EH (cell line): ENCODE results near the gene PCDHGA1.
"Not testable (repeated sequence)": the region's sequence is repeated elsewhere in the genome, so short reads cannot be mapped to it uniquely, and the experiment has no call there.

Experiments used
- DNase-seq: peaks from one replicate; pipeline ENCODE4 v3.0.0-alpha.2; 2015; ENCODE audit warnings: low read depth

PCDHGA1 gene

GRCh38 chr5:141330299-141331080 lies at the start of gene PCDHGA1:
PCDHGA1 (plus strand) TSS chr5:141330514.
- DNase-seq = peak; percentile 71

DNA sequence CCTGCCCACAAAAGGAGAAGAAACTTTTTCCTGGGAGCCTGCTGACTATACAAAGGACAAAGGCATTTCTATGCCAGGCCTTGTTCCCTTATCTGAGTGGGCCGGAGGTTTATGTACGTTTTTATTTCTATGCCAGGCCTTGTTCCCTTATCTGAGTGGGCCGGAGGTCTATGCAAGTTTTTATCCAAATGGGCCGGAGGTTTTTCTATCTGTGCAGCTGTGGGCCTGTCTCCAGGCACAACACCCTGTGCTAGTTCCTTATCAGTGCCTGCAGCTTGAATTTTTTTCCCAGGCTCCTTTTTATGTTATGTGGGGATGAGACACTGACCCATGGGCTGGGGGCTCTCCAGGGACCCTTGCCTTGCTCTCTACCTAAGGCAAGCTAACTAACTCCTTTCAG lies 31.9 kb upstream of the PCDHGA1 start:
- DNase-seq = no peak

DNA sequence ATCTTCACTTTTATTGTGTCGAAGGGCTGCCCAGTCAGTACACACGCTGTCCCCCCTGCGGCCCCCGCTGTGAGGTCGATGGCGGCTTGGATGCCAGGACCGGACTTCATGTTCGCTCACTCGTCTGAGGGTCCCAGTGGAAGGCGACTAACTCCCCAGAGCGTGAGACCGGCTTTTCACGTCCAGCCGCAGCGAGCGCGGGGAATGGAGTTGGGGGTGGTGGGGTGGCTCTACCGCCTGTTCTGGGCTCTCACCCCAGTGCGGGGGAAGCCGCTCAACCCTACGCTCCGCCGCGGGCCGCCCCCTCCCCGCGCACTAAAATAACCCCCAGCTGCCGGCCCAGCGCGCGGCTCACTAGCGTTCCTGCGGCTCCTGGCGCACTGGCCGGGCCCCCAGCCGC lies 26.6 kb upstream of the PCDHGA1 start, which contains the start of gene SLC25A2:
TSS of gene SLC25A2 (minus strand) at position 294 of the 400 bp plus-strand sequence. CDS start at position 110, 184 bp downstream.
- no peak for DNase-seq

DNA sequence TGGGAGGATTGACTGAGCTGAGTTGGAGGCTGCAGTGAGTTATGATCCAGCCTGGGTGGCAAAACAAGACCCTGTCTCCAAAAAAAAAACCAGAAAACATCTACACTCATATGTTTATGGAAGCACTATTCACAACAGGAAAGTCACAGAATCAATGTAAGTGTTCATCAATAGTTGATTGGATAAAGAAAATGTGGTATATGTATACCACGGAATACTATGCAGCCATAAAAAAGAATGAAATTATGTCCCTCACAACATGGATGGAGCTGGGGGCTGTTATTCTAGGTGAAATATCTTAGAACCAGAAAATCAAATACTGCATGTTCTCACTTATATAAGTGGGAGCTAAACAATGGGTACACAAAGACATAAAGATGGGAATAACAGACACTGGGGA lies 23.7 kb upstream of the PCDHGA1 start:
- DNase-seq = no peak

GRCh38 chr5:141313711-141314110 lies 16.6 kb upstream of the PCDHGA1 start:
- DNase-seq = no peak

- DNase-seq = not testable (repeated sequence)
Observed at GRCh38 chr5:141316963-141317362, 13.4 kb upstream of the PCDHGA1 start.

GRCh38 chr5:141319202-141319601 lies 11.1 kb upstream of the PCDHGA1 start:
- no peak for DNase-seq

GRCh38 chr5:141319699-141320098 lies 10.6 kb upstream of the PCDHGA1 start:
- DNase-seq = no peak

DNA sequence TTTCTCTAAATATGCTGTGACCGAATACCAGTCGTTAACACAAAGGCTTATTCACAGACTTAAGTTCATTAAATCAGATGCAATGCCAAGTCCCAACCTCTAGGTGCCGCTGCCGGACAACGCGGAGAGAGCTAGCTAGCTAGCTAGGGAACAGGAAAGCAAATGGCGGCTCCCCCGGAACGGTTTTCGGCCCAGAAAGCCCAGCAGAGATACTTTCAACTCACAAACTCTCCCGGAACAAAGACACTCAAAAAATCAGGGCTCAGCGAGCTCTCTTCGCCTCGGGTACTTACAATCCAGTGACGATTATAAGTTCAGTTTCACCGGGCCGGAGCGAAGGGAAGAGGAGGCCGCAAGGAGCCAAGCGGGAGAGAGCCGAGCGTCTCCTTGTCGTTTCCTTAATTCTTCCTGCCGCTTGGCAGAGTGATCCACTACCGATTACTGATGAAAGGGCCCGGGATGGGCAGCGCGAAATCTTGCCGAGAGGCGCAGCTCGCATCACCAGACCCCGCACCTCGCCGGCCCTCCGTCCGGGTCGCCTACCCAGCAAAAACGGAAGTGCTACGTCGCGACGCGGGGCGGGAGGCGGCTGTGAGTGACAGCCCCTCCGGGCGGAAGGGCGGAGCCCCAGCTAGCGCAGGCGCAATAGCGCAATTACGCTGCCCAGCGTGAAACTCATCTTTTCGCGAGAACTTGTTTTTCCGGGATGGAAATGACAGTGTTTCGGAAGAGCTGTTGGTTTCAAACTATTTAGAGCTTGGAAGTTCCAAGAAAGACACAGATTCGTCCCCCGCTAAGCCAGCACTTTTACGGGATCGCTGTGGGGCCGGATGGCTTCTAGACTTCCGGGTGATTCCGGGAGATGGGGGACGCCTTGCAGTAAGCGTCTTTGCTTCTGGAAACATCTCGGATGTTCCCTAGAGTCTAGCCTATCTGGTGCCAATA lies 9.8 kb upstream of the PCDHGA1 start, which contains the start of gene TAF7:
TSS of gene TAF7 (minus strand) at position 560 of the 945 bp plus-strand sequence. CDS start 740 bp downstream, outside the sequence.
- peak; percentile 92 for DNase-seq

DNA sequence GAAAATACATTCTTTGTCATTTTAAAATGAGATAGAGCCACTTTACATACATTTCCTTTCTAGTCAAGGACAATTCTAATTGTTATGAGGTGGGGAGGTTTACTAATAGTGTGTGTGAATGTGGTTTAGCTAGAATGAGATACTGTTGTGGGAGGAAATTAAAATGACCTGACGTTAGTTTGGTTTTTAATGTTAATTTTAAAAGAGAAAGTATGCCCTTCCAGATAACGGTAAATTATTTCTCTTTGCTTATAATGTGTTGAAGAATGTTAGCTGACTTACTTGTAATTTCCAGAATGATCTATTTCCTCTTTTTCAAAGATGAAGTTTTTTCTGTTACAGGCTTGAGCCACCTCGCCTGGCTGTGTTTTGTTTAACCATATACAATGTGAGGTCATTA lies 8.1 kb upstream of the PCDHGA1 start:
- DNase-seq = no peak

DNA sequence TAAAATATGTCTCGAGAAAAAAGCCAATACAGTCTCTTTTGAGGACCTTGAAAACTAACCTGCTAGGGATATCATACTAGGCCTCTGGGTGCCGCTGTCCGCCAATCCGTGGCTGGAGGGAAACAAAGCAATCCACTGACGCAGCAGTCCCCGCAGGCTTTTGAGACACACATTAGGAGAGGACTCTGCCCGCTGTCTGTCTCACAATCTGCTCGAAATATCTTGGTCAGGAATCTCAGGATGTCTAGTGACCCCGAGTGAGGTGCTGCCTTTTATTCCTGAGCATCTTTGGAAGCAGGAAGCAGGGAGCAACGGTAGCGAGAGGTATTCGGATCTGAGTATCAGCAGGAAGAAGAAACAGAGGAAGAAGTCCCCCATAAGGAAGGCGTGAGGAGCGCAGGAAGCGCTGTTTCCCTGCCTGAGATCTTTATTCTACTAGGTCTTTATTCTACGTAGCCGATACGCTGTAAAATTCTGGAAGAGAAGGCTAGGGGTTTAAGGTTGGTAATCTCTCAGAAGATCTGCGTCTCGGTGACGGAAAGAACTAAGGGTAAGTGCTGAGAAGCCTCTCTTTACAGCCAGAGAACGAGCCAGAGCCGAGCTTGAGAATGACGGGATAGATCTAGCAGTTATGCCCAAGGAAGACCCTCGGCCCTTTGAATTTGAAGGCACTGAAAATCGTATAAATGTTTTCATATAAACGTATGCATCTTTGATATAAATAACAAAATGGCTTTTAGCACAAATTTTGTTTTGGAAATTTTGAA lies 4.0 kb upstream of the PCDHGA1 start:
- peak; percentile 76 for DNase-seq

- DNase-seq = no peak
Observed at GRCh38 chr5:141328231-141328630, 2.1 kb upstream of the PCDHGA1 start.

DNA sequence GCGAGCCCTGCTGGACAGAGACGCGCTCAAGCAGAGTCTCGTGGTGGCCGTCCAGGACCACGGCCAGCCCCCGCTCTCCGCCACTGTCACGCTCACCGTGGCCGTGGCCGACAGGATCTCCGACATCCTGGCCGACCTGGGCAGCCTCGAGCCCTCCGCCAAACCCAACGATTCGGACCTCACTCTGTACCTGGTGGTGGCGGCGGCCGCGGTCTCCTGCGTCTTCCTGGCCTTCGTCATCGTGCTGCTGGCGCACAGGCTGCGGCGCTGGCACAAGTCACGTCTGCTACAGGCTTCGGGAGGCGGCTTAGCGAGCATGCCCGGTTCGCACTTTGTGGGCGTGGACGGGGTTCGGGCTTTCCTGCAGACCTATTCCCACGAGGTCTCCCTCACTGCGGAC lies 2.3 kb downstream of the PCDHGA1 start:
- DNase-seq = not testable (repeated sequence)

DNA sequence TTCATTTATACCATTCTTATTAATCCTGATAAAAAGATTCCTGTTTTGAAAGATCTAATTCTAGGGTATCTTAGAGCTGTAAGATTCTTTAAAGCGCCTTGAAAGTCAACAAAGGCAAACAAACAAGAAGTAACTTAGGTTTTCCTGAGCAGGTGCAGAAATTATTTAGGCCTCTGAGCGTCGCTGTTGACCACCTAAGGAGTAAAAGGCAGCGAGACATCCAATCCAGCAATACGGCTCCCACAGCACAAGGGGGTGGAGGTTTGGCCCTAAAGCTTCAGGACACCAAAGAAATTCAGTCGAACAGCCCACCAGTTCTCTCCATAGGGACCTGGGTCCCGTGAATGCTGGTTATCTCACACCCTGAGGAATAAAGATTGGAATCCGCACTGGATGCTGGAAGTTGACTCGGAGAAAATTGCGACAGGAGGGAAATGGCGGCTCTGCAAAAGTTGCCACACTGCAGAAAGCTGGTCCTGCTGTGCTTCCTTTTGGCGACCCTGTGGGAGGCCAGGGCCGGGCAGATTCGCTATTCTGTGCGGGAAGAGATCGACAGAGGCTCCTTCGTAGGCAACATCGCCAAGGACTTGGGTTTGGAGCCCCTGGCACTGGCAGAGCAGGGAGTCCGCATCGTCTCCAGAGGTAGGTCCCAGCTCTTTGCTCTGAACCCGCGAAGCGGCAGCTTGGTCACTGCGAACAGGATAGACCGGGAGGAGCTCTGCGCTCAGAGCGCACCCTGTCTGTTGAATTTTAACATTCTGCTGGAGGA lies 8.4 kb downstream of the PCDHGA1 start, which contains the start of gene PCDHGA2:
TSS of gene PCDHGA2 (plus strand) at position 223 of the 769 bp plus-strand sequence.
- DNase-seq = peak; percentile 73

- not testable (repeated sequence) for DNase-seq
Observed at GRCh38 chr5:141340781-141341354, 10.6 kb downstream of the PCDHGA1 start.

- no peak for DNase-seq
Observed at GRCh38 chr5:141342773-141343172, 12.5 kb downstream of the PCDHGA1 start.

DNA sequence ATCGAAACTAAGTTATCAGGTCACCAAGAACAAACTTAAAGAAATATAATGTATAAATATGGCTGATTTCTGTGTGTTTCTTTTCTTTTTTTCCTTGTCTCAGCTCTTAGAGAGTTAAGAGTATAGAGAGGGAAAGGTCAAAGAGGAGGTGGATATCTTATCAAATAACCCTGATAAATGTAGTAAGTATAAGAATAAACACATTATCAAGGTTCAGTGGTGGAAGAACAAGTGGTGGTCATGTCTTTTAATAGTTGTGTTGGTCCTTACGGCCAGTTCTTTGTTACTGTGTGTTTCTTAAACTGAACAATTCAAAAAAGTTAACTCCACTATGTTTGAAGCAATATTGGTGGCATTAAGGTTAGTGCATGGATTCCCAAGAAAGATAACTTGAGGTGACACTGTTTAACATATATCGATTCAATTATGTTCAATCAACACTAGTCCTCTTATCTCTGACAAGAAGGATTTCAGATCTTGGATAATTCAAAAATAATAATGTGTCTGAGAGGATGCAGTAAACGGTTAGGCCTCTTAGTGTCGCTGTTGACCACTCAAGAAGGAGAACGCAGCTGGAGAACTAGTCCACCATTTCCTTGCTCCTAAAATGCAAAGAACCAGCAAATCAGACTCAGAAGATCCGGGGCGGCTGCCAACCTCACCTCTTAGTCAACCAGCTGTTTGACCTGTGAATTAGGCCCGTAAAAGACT lies 13.1 kb downstream of the PCDHGA1 start, which contains the start of gene PCDHGA3:
TSS of gene PCDHGA3 (plus strand) at position 588 of the 711 bp plus-strand sequence. CDS start 205 bp downstream, outside the sequence.
- peak; percentile 62 for DNase-seq

GRCh38 chr5:141343953-141344463 lies 13.7 kb downstream of the PCDHGA1 start:
- DNase-seq = no peak

DNA sequence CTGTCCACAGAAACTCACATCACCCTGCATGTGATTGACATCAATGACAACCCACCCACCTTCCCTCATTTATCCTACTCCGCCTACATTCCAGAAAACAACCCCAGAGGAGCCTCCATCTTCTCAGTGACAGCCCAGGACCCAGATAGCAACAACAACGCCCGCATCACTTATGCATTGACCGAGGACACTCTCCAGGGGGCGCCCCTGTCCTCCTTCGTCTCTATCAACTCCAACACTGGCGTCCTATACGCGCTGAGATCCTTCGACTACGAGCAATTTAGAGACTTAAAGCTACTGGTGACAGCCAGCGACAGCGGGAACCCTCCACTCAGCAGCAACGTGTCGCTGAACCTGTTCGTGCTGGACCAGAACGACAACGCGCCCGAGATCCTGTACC lies 15.0 kb downstream of the PCDHGA1 start:
- DNase-seq = no peak
